Right lobe of liver (tissue), 4 donors: Measurements from ENCODE around the gene TBC1D12.
A peak's percentile ranks its signal among the peaks of the same experiment; 100 is the strongest.

Experiments used
- POLR2A ChIP-seq: fragments of 450-650 bp; IDR thresholded peaks from one replicate; pipeline ENCODE4 v1.6.1; 2017; ENCODE audit warnings: antibody characterized with exemption, mild to moderate bottlenecking
- TF ChIP-seq, protein P1 (sequence below), 4 donors: fragments of 200-600 bp in 3 of 4; fragments of 450-650 bp in 1 of 4; IDR thresholded peaks; one replicate each; pipeline versions ENCODE4 v1.5.1 to v1.8.0; 2016 to 2022; ENCODE audit warnings: antibody characterized with exemption in 4 of 4, mild to moderate bottlenecking in 2 of 4
- donor health status: DM: no; HTN: no; CAD: no.
- donor health status: DM: no; HTN: no; CAD: no.
- donor health status: DM: no; HTN: yes; CAD: no.

DNA sequence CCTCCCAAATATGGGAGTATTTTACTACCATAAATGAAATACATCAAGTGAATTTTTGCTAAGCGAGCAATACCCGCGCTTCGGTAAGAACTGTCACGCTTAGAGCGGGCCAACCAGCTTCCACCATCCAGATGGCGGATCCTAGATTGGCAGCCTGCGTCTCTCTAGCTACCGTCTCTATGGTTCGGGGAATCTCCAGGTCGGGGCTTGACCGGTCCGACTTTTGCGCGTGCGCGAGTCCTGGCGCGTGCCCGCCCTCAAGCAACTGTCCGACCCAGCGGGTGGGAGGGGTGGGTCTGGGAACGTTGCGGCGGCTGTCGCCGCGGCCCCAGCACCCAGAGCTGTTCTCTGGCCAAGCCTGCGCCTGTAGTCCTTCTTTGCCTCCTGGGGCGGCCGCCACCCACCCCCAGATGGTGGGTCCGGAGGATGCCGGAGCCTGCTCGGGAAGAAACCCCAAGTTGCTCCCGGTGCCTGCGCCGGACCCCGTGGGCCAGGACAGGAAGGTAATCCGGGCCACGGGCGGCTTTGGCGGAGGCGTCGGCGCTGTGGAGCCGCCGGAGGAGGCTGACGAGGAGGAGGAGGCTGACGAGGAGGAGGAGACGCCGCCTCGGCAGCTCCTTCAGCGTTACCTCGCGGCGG is at the start of gene TBC1D12:
- peak; percentile 72 for TF ChIP-seq POLR2A
- TF ChIP-seq, protein P1, sequence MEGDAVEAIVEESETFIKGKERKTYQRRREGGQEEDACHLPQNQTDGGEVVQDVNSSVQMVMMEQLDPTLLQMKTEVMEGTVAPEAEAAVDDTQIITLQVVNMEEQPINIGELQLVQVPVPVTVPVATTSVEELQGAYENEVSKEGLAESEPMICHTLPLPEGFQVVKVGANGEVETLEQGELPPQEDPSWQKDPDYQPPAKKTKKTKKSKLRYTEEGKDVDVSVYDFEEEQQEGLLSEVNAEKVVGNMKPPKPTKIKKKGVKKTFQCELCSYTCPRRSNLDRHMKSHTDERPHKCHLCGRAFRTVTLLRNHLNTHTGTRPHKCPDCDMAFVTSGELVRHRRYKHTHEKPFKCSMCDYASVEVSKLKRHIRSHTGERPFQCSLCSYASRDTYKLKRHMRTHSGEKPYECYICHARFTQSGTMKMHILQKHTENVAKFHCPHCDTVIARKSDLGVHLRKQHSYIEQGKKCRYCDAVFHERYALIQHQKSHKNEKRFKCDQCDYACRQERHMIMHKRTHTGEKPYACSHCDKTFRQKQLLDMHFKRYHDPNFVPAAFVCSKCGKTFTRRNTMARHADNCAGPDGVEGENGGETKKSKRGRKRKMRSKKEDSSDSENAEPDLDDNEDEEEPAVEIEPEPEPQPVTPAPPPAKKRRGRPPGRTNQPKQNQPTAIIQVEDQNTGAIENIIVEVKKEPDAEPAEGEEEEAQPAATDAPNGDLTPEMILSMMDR (IDR thresholded peaks at IDR 0.05) = no peak
